H9 (cell line): ENCODE data around the gene SRD5A2. TPM values are rescaled to one million over a fixed set of nuclear protein-coding genes. Genes with fewer than 3 reads are reported as not detected.
A peak's percentile ranks its signal among the peaks of the same experiment; 100 is the strongest.

Experiments used
- DNase-seq: peaks from one replicate; pipeline ENCODE4 v3.0.0-alpha.2; 2017
- H2AFZ ChIP-seq: one replicate; pipeline ENCODE4 v1.6.1; 2013; ENCODE audit warnings: mild to moderate bottlenecking, low read length, control low read depth, moderate library complexity
- H2AK5ac ChIP-seq: 2 replicates; pipeline ENCODE4 v1.6.1; 2013; ENCODE audit warnings: low read length, control low read depth, mixed read lengths; ENCODE audit not compliant: insufficient read length
- H2BK120ac ChIP-seq: one replicate; pipeline ENCODE4 v1.6.1; 2013; ENCODE audit warnings: low read depth, mild to moderate bottlenecking, low read length, control low read depth, inconsistent platforms; ENCODE audit not compliant: poor library complexity, severe bottlenecking
- H2BK12ac ChIP-seq: 2 replicates; pipeline ENCODE4 v1.6.1; 2013; ENCODE audit warnings: low read length, control low read depth, mixed read lengths, low read depth; ENCODE audit not compliant: insufficient read length
- H2BK15ac ChIP-seq: 2 replicates; pipeline ENCODE4 v1.6.1; 2013; ENCODE audit warnings: low read depth, low read length, control low read depth
- H2BK20ac ChIP-seq: one replicate; pipeline ENCODE4 v1.6.1; 2013; ENCODE audit warnings: low read depth, mild to moderate bottlenecking, low read length, control low read depth, inconsistent platforms; ENCODE audit not compliant: poor library complexity, severe bottlenecking
- H2BK5ac ChIP-seq: 2 replicates; pipeline ENCODE4 v1.6.1; 2013; ENCODE audit warnings: low read length, control low read depth, mixed read lengths; ENCODE audit not compliant: insufficient read length
- H3K14ac ChIP-seq: 2 replicates; pipeline ENCODE4 v1.6.1; 2013; ENCODE audit warnings: low read length, control low read depth; ENCODE audit not compliant: insufficient read depth
- H3K18ac ChIP-seq: 2 replicates; pipeline ENCODE4 v1.6.1; 2013; ENCODE audit warnings: low read depth, mild to moderate bottlenecking, mixed read lengths, low read length, control low read depth; ENCODE audit not compliant: insufficient read length
- H3K23ac ChIP-seq: 2 replicates; pipeline ENCODE4 v1.6.1; 2013; ENCODE audit warnings: low read length, control low read depth, mixed read lengths, low read depth; ENCODE audit not compliant: insufficient read length
- H3K23me2 ChIP-seq: 2 replicates; pipeline ENCODE4 v1.6.1; 2013; ENCODE audit warnings: low read depth, mild to moderate bottlenecking, mixed read lengths, low read length, control low read depth; ENCODE audit not compliant: insufficient read length, poor library complexity, severe bottlenecking
- H3K27ac ChIP-seq: 2 replicates; pipeline ENCODE4 v1.5.1; 2013; ENCODE audit warnings: low read length, control low read depth, mixed read lengths, low read depth; ENCODE audit not compliant: insufficient read length
- H3K27me3 ChIP-seq: 2 replicates; pipeline ENCODE4 v1.6.1; 2013; ENCODE audit warnings: low read length, control low read depth, inconsistent platforms; ENCODE audit not compliant: insufficient read depth
- H3K4ac ChIP-seq: 2 replicates; pipeline ENCODE4 v1.6.1; 2013; ENCODE audit warnings: low read depth, mild to moderate bottlenecking, control low read depth, inconsistent platforms, low read length, moderate library complexity
- H3K4me1 ChIP-seq: 2 replicates; pipeline ENCODE4 v1.6.1; 2013; ENCODE audit warnings: low read length, control low read depth, inconsistent platforms; ENCODE audit not compliant: insufficient read depth
- H3K4me2 ChIP-seq: 2 replicates; pipeline ENCODE4 v1.6.1; 2013; ENCODE audit warnings: low read length, control low read depth, mixed read lengths; ENCODE audit not compliant: insufficient read length, insufficient read depth
- H3K56ac ChIP-seq: 2 replicates; pipeline ENCODE4 v1.6.1; 2013; ENCODE audit warnings: low read depth, mild to moderate bottlenecking, mixed read lengths, low read length, control low read depth; ENCODE audit not compliant: insufficient read length
- H3K79me1 ChIP-seq: 2 replicates; pipeline ENCODE4 v1.6.1; 2013; ENCODE audit warnings: low read depth, mild to moderate bottlenecking, moderate library complexity, low read length, control low read depth, inconsistent platforms; ENCODE audit not compliant: insufficient read depth, poor library complexity, severe bottlenecking
- H3K79me2 ChIP-seq: 2 replicates; pipeline ENCODE4 v1.6.1; 2013; ENCODE audit warnings: low read length, control low read depth, inconsistent platforms; ENCODE audit not compliant: insufficient read depth
- H3K9ac ChIP-seq: 2 replicates; pipeline ENCODE4 v1.6.1; 2013; ENCODE audit warnings: low read length, control low read depth, mixed read lengths; ENCODE audit not compliant: insufficient read length; ENCODE audit errors: extremely low read depth
- H3K9me3 ChIP-seq: one replicate; pipeline ENCODE4 v1.6.1; 2013; ENCODE audit warnings: low read depth, low read length, inconsistent platforms; ENCODE audit not compliant: control insufficient read depth
- H3T11ph ChIP-seq: one replicate; pipeline ENCODE4 v1.6.1; 2013; ENCODE audit warnings: mild to moderate bottlenecking, low read length, control low read depth, inconsistent platforms
- H4K20me1 ChIP-seq: one replicate; pipeline ENCODE4 v1.6.1; 2013; ENCODE audit not compliant: control insufficient read depth, insufficient read length, insufficient read depth
- H4K5ac ChIP-seq: 2 replicates; pipeline ENCODE4 v1.6.1; 2013; ENCODE audit warnings: low read depth, mild to moderate bottlenecking, mixed read lengths, low read length, control low read depth; ENCODE audit not compliant: insufficient read length
- H4K8ac ChIP-seq: replicated peaks from 2 replicates; pipeline ENCODE4 v1.6.1; 2013; ENCODE audit warnings: low read length, control low read depth, mixed read lengths, low read depth; ENCODE audit not compliant: insufficient read length
- H4K91ac ChIP-seq: 2 replicates; pipeline ENCODE4 v1.6.1; 2013; ENCODE audit warnings: low read depth, mild to moderate bottlenecking, moderate library complexity, mixed read lengths, low read length, control low read depth; ENCODE audit not compliant: insufficient read length
- H3K27ac Mint-ChIP-seq, 3 experiments: 2 replicates in 2 of 3; 3 replicates in 1 of 3; pipeline ENCODE4 v1.8.0; 2020 to 2021; ENCODE audit warnings: mixed read lengths in 3 of 3, mild to moderate bottlenecking in 1 of 3, moderate library complexity in 1 of 3
- H3K27me3 Mint-ChIP-seq: 2 replicates; pipeline ENCODE4 v1.8.0; 2021; ENCODE audit warnings: low read depth, mild to moderate bottlenecking, moderate library complexity, mixed read lengths
- H3K36me3 Mint-ChIP-seq, 3 experiments: 2 replicates in 2 of 3; 3 replicates in 1 of 3; pipeline ENCODE4 v1.8.0; 2020 to 2021; ENCODE audit warnings: low read depth in 3 of 3, mixed read lengths in 3 of 3; ENCODE audit not compliant: insufficient read depth in 1 of 3
- H3K4me1 Mint-ChIP-seq, 2 experiments: 2 replicates each; pipeline ENCODE4 v1.8.0; 2020; ENCODE audit warnings: mixed read lengths in 2 of 2
- H3K4me3 Mint-ChIP-seq, 2 experiments: 2 replicates in 1 of 2; 3 replicates in 1 of 2; pipeline ENCODE4 v1.8.0; 2020 to 2021; ENCODE audit warnings: mild to moderate bottlenecking in 2 of 2, mixed read lengths in 2 of 2, moderate library complexity in 1 of 2
- H3K9me3 Mint-ChIP-seq, 2 experiments: 2 replicates in 1 of 2; 3 replicates in 1 of 2; pipeline ENCODE4 v1.8.0; 2020; ENCODE audit warnings: mild to moderate bottlenecking in 2 of 2, mixed read lengths in 2 of 2, moderate library complexity in 1 of 2
- CTCF ChIP-seq: fragments of 200-600 bp; sonication (generic); conservative IDR thresholded peaks from 3 replicates; pipeline ENCODE4 v1.8.0; 2021; ENCODE audit warnings: antibody characterized with exemption, mild to moderate bottlenecking
- WGBS: extraction: QIAGEN DNeasy Blood & Tissue Kit; methylation state at CpG from one replicate; pipeline ENCODE4 v1.1.7; 2013; ENCODE audit warnings: missing lambda C conversion rate, low lambda C conversion rate, mixed read lengths; ENCODE audit not compliant: insufficient read length; ENCODE audit errors: extremely low coverage; 5-methylcytosine and 5-hydroxymethylcytosine counted together
- total RNA-seq: library from RNA; stranded (reverse); gene quantifications from 2 replicates; pipeline ENCODE4 v1.2.1, GENCODE V29; 2021

Gene SRD5A2
- total RNA-seq, 1 experiment from 2014 or later: not detected

GRCh38 chr2:31505111-31505510 is 75.6 kb downstream of the SRD5A2 start:
- H4K8ac ChIP-seq: no peak overlapping the region
- no peak overlapping the region for H2BK20ac ChIP-seq
- H2AFZ ChIP-seq: no peak overlapping the region
- no peaks in the 10 kb centered on the region for H3K23me2 ChIP-seq
- Mint-ChIP-seq H3K27ac (peak overlapping the region in 1 of 3 experiments; percentile 29; a peak in 2 of 7 replicates), H3K27me3 (no peaks in the 10 kb centered on the region), H3K4me3 (no peak overlapping the region), H3K36me3 (no peaks in the 10 kb centered on the region), H3K9me3 (no peaks in the 10 kb centered on the region; a peak in 1 of 5 replicates), H3K4me1 (peaks cover 8 to 9% of the 10 kb centered on the region in 2 experiments)
- no peak overlapping the region for H3T11ph ChIP-seq
- H3K27me3 ChIP-seq: no peaks in the 10 kb centered on the region
- H3K9me3 ChIP-seq: no peaks in the 10 kb centered on the region
- no peak for TF ChIP-seq CTCF
- no peaks in the 10 kb centered on the region for H3K4me1 ChIP-seq
- no peak overlapping the region for H3K14ac ChIP-seq
- H2BK120ac ChIP-seq: no peak overlapping the region
- no CpG with 5 or more reads among the region's 2 CpGs for WGBS
- H3K23ac ChIP-seq: no peak overlapping the region
- no peak overlapping the region for H2BK5ac ChIP-seq
- H4K20me1 ChIP-seq: no peaks in the 10 kb centered on the region
- no peak overlapping the region for H2BK15ac ChIP-seq
- H3K4me2 ChIP-seq: no peak overlapping the region
- no peak for DNase-seq
- no peak overlapping the region for H4K5ac ChIP-seq
- no peak overlapping the region for H3K27ac ChIP-seq
- H3K56ac ChIP-seq: no peak overlapping the region
- H2AK5ac ChIP-seq: no peak overlapping the region
- H3K4ac ChIP-seq: no peak overlapping the region
- no peak overlapping the region for H3K18ac ChIP-seq
- H3K79me2 ChIP-seq: no peaks in the 10 kb centered on the region; the same call in 1 of the 2 replicates
- no peak overlapping the region for H2BK12ac ChIP-seq
- no peaks in the 10 kb centered on the region for H3K79me1 ChIP-seq
- no peak overlapping the region for H4K91ac ChIP-seq
- H3K9ac ChIP-seq: no peak overlapping the region
